AG20443 (cell line): Measurements from ENCODE around the gene TICAM2.
A peak's percentile ranks its signal among the peaks of the same experiment; 100 is the strongest.

Source experiments
- DNase-seq: peaks from one replicate; pipeline ENCODE4 v3.0.0; 2012; ENCODE audit warnings: low spot score, mixed read lengths

Gene TICAM2

DNA sequence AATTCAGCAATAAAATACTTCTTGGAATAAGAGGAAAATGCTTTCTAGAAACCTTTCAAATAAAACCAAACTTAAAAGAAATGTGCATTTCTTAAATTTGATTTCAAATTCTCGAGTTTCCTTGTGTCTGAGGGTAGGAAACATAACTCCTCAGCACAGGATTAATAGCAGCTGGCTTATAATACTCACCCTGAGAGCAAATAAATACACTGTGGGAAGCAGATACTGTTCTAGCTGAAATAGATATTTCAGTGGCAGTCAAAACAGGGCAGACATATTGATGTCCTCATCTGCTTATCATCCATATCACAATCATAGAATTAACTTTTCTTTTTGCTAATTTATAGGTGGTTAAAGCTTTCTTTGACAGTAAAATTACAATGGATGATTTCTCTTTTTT, 33.6 kb downstream of the TICAM2 start:
- DNase-seq: no peak

DNA sequence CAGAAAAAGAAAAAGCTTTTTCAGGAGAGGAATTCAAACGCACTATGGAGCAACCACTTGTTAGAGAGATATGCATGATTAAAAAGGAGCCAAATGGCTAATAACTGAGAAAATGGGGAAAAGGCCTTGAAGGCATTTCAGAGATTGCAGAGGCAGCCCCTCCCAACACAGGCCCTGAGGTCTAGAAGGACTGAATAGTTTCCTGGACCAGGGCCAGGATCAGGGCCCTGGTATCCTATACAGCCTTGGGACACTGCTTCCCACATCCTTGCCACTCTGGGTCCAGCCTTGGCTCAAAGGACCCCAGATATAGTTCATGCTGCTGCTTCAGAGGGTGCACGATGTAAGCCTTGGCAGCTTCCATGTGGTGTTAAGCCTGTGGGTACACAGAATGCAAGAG, 37.0 kb downstream of the TICAM2 start:
- no peak for DNase-seq

DNA sequence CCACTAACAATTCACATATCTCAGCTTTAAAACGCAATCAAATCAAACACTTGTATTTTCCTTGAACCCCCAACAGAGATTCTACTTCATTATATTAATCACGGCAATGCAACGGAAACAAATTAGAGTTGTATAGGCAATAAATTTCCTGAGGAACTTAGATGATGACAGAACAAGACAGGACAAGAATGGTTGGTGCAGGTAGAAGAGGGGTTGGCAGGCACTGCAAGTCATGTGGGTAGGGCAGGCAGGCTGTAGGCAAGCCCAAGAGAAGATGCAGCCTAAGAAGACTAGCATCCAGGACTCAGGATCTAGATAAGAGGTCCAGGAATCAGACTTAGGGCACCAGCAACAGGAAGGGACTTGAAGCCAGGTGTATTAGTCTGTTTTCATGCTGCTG, 41.1 kb downstream of the TICAM2 start:
- no peak for DNase-seq

DNA sequence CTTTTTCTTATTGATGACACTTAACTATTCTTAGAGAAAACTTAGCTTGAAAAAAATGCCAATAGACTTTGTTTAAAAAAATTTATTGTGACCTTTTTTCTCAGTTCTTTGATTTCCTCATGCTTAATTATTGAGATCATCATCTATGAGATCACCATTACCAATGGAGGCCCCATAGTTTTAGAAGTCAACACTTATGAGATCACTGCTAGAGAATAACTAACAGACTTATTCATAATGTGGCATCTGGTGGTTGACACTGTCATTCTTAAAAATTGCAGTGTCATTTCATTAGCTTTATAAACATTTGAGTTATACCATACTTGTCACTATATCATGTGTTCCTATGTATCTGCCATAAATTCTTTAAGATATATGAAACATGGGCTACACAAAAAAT, 42.8 kb downstream of the TICAM2 start:
- DNase-seq: peak; percentile 58

DNA sequence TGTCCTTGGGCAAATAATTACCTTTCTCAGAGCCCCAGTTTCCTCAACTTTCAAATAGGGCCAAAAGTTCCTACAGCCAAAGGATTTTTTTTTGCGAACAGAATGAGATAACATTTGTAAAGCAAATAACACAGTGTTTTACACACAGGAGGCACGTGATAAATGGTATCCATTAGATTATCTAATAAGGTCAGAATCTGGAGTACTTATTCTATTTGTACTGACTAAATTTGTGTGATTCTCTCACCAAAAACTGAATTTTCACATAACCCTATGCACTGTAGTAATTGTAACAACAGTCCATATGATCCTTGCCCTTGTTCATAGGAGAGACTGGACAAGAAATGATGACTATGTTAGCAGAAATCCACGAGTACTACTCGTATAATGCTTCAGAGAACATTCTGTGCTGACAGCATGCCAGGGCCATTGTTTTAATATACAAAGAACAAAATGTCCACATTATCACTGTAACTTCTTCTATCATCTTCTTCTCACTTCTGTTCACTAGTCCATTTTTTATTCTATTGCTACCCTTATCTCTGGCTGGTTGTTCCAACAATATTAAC, 43.8 kb downstream of the TICAM2 start:
- no peak for DNase-seq

DNA sequence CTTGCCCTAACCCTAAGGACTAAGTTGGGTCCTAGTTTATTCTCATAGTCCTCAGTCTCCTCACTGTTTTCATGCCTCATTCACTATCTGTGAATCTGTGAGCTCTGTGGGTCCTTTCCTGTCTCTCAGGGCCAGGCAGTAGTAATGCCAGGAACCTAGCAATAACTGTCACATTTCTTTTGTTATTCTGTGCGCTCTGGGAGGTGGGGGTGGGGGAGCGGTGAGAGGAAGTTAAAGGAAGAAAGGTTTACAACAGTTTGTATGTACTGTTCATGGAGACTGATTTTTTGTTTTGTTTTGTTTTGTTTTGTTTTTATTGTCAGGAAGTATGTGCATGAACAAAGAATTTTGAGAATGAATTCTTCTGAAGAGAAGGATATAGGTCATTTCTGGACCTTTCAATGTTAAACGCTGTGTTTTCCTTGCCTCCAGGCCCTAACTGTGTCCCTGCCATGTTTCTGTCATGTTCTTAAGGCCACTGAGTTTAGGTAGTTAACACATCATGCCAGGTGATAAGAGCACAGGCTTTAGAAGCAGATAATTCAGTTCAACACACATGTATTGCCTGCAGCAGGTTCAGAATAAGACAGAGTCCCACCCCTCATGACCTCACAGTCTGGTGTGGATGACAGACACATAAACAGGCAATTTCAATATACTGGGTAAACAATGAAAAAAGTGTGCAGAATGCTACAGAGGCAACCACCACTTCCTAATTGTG, 44.5 kb downstream of the TICAM2 start:
- no peak for DNase-seq

DNA sequence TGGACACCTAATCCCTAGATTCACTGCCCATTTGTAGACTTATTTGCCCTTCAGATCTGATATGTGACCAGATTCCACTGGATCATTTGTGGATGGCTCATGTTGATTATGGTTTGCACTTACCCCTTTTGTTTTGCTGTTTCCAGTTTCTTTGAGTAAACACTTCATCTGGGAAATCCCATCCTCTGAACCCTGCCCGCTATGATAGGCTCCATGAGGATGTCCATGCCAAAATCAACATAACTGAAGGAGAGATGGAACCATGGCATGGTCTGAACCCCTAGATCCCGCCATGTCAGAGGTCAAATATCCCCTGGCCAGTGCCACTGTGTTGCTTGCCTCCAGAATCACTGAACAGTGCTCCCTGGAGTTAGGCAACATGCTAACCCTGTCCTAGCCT, 46.0 kb downstream of the TICAM2 start:
- DNase-seq: no peak

DNA sequence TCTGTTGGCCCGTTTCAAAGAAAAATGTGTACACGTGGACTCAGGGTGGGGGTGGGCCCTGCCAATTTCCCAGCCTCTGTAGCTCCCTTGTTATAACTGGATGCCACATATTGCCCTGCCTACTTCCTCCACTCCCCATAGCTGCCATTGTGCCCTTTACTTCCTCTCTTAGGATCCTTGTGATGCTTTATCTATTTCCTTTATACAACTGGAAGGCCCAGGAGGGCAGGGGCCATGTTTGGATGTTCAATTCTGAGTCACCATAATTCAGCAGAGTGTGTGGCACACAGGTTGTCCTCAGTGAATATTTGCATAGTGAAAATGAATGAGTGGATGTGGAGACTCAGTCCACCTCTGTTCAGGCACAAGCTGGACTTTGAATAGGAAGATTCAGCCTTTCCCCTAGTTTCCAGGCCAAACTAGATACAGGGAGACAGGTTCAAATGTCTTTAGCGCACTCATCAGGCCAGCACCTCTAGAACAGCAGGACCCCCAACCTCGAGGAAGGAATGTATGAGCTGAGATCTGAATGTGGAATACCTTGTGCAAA, 47.1 kb downstream of the TICAM2 start:
- no peak for DNase-seq

DNA sequence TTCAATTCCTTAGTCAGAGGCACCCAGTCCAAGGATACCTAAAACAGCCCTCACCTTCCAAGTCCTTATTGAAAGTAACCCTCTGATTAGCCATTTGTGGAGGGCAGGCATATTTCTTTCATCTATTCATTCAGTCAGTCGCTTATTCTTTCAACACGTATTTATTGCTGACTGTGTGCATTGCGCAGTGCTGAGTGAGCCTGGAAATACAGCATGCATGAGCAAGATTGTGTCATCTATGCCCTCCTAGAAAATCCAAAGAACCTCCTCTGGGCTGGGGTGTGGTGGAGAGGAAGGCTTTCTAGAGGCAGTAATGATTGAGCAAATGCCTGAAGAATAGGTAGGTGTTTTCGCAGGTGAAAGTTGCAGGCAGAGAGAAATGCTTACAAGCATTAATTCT, 49.2 kb downstream of the TICAM2 start:
- DNase-seq: peak; percentile 33

DNA sequence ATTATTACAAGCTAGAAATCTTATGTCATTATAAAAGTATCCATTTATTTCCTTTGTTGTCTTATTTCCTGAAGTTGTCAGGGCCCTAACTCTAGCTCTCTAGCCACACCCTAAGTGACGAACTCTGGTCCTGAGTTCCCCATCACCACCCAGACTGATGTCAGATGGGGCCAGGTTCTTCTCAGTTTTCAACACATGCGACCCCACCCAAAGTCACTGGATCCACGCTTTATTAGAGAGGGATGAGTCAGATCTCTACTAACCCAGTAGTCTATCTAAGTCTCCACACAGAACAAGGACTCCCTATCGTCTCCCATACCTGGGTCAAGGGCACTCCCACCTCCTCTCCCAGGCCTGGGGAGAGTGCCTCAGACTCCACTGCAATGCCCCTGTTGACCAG, 50.9 kb downstream of the TICAM2 start:
- peak; percentile 60 for DNase-seq

DNA sequence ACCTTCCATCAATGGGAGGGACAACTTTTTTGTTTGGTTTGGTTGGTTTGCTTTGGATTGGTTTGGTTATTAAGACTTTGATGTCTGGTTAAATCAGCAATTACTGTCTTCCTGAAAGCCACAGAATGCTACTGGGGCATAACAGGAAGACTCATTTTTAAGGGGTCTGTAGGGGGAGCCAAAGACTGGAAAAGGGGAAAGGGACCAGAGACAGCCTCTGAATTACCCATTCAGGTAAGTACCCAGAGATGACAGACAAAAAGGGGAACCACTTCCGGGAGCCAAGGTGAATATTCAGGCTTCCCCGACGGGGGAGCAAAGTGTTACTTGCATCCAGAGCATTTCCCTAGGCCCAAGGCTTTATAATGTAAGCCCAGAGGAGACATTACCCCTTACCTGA, 53.1 kb downstream of the TICAM2 start:
- DNase-seq: no peak

DNA sequence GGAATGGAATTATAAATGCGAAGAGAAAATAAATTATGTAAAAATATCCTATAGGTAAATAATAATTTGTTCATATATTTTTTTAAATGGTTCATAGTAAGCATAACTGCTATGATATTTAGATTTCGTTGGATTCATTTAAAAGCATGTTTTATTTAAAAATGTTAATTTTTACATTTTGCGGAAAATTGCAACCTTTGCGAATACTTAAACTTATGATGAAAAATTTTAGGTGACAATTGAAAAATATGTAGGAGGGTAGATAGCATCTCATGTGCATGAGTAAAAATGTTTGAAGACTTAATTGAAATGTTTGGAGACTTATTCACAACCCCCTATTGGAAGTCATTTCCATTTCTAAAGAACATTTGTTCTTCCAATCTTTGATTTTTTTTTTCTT, 53.6 kb downstream of the TICAM2 start:
- no peak for DNase-seq

DNA sequence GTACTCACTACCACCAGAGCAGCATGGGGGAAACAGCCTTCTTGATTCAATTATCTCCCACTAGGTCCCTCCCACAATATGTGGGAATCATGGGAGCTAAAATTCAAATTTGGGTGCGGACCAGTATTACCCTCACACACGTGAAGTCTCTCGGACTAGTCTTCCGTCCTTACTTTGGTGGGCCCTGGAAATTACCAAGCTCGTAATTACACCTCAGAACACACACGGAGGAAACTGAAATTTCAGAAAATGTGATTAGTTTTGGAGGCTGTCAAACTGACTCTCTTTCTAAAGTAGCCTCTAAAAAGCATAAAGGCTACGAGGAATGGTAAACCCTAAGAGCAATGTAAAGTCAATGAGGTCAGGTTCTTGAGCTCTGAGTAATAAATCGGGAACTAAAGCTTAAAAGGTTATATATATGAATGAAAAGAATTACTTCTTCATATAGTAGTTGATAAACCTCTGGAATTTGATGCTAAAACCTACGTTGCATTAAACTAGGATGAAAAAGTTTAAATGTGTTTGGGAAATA, 56.9 kb downstream of the TICAM2 start:
- no peak for DNase-seq

DNA sequence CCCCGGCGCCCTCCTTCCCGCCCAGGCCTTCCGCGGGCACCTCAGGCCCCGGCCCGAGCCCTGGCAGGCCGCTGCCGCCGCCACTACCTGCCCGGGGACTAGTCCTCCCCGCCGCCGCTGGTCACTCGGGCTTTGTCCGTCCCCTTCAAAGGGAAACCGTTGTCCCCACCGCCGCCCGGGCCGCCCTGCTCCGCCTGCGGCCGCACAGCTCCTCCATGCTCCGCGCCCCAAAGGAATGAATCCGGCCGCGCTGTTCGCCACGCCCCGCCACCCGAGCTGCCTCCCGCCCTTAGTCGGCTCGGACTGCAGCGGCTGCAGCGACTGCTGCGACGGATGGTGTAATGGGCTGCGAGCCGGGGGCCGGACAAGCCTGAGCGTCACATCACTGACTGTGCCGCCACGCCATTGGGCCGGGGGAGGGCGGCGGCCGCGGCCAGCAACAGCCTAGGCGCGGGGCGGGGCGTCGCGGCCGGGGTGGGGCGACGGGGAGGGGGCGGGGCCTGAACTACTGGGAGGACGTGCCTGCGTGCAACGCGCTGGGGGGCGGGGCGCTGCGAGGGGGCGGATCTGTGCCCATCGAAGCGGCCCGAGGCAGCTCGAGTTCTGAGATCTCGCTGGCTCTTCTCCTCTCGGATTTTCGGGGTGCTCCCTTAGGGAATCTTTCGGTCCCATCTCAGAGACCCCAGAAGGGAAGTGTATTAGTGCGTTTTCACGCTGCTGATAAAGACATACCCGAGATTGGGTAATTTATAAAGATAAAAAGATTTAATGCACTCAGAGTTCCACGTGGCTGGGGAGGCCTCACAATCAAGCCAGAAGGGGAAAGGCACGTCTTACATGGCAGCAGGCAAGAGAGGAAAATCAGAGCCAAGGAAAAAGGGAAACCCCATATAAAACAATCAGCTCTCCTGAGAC, 57.6 kb downstream of the TICAM2 start, which contains the start of gene FEM1C:
FEM1C (minus strand) TSS at position 340 of the 915 bp plus-strand sequence. CDS start 1,282 bp downstream, outside the sequence.
- peak; percentile 98 for DNase-seq

DNA sequence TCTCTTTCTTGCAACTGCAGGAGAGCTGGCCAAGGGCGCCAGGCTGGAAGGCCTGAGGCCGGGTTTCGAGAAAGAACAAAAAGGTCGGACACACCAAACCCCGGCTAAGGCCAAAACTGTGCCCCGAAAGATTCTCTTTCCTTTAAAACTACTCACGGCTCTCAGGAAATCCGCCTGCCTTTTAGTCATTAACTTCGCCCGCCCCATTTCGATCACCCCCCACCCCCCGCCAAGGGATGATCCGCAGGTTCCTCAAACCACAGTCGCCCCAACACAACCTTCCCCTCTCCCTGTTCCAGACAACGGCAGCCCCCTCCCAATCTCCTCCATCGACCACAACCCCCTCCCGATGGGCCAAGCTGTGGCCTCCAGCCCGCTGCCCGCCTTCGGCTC, 58.2 kb downstream of the TICAM2 start:
- DNase-seq: no peak

DNA sequence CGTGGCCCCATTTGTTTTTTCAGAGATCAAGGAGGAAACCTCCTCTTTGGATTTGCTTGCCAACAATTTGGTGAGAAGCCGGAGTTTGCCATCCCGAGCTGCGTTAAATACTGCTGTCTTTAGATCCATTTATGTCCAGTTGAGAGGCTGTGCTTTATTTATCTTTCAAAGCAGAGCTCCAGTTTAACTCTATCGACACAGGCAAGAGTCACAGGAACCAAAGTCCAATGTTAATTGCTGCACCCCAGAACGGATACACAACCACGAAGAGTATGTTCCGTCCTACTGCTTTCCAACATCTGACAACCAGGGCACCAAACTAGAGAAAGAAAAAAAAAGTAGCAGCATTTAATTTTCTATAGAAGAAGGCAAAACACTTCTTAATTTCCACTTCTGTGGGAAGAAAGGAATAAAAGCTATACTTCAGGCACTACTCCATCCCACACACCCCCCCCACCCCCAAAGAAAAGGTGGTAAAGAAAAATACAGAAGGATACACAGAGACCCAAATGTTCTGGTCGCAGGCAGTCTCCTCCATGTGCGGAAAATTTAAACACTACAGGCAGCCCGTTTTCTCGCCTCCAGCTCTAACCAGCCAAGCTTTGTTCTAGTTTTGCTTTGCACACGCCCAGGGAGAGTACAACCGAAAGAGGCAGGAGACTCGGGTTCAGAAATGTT, 58.8 kb downstream of the TICAM2 start:
- DNase-seq: peak; percentile 43

DNA sequence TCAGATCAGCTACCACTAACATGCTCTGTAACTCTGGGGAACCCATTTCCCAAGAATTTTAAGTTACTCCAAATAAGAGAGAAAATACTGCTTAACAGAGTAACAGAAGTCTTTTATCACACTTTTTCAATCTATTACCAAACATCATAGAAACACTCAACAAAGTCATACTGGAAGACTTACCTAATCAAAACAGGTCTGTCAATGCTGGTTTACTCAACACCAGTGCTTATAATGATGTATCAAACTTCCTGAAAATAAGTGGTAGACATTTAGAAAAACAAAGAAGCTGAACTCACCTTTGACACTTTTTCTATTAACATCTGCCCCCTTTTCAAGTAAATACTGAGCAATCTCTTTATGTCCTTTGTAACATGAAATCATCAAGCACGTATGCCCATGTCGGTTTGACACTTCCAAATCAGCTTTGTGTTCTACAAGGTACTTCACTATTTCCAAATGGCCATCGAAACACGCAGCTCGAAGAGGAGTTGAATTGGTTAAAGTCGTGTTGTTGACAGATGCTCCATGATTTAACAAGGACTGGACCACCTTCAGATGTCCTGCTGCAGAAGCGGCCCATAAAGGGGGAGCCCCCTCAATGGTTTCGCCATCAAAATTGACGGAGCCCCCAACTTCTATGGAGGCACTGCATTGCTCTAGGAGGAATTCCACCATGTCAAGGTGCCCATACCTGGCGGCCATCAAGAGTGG, 59.5 kb downstream of the TICAM2 start:
- no peak for DNase-seq

DNA sequence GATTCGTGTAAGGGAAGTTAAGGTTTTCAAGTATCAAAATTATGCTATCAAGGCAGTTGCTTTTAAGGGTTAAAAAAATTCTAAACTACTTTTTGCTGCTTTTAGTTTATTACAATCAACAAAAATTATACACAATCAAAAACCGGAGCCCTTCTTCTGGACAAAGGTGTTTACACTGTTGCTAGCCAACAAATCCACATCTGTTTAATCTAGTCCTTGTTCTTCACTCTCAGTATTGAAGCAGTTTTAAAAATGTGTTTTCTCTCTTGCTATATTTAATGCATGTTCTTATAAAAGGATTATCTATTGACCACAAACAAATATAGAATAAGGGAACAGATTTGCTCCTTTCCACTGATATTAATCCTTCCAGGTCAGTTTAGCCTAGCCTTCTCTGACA, 60.2 kb downstream of the TICAM2 start:
- no peak for DNase-seq

DNA sequence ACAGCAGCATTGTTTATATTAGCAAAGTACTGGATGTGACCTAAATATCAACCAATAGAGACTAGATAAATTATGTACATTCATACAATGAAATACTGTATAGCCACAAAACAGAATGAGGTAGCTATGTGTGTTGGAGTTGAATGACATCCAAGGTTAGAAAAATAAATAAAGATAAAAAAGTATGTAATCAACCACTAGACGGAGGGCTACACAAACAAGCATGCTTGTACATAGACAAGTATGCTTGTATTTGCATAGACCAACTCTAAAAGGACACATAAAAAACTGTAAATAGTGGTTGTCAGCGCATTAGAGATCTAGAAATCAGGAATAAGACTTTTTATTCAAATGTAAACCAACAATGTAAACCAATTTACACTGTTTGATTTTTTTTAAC, 60.7 kb downstream of the TICAM2 start:
- no peak for DNase-seq

DNA sequence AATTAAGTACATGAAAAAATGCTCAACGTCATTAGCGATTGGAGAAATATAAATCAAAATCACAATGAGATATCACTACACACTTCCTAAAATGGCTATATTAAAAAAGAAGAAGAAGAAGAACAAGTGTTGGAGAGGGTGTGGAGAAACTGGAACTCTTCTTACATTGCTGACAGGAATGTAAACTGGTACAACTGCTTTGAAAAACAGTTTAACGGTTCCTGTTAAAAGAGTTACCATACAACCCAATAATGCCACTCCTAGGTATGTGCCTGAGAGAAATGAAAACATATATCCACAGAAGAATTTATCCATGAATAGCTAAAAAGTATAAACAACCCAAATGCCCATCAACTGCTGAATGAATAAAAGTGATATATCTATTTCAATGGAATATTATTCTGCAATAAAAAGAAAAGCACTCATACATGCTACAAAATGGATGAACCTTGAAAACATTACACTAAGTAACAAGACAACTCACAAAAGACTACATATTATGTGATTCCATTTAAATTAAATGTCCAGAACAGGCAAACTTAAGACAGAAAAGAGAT, 66.7 kb downstream of the TICAM2 start:
- DNase-seq: no peak

DNA sequence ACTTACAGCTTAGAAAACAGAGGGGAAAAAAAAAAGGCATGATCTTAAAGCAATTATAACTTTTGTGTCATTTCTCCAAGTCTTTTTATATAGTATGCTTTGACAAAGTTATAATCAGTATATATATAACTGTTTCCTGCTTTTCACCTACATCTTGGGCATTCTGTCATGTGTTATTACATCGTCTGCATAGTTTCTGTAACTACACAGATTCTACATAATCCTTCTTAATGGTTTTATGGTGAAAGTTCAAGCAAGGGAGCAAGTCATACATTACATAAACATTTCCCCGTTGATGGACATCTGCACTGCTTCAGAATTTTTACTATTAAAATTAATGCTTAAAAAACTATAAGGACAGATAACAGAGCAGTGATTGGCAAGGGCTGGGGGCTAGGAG, 69.8 kb downstream of the TICAM2 start:
- DNase-seq: no peak
